ENCODE data around the gene HEXB. TPM values are rescaled to one million over a fixed set of nuclear protein-coding genes. Genes with fewer than 3 reads are reported as not detected.

HEXB gene
- total RNA-seq, 1 experiment from 2014 or later: 79.6 TPM

DNA sequence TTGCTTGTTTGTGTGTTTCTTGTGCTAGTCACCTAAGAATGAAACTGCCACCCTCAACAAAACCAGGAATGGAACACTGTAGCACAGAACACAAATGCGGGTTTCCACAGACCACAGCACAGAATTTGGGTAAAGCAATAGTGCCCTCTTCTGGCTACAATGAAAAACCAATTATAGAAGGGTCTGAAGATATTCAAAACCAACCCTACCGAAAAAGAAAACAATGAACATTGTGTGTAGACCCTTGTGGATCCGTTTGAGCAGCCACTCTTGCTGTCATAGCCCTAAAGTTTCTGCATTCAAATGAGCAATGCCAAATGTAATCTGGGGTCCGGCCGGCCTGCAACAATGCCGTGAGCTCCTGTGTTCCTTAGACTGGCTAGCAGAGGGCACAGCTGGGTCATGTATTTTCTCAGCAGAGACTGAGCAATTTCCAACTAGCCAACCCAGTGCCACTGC, 36.2 kb upstream of the HEXB start:
- DNase-seq: peak; percentile 77
- H3K4me3 ChIP-seq (ENCODE audit: insufficient read depth, low read depth, low read length): no peak overlapping the region

DNA sequence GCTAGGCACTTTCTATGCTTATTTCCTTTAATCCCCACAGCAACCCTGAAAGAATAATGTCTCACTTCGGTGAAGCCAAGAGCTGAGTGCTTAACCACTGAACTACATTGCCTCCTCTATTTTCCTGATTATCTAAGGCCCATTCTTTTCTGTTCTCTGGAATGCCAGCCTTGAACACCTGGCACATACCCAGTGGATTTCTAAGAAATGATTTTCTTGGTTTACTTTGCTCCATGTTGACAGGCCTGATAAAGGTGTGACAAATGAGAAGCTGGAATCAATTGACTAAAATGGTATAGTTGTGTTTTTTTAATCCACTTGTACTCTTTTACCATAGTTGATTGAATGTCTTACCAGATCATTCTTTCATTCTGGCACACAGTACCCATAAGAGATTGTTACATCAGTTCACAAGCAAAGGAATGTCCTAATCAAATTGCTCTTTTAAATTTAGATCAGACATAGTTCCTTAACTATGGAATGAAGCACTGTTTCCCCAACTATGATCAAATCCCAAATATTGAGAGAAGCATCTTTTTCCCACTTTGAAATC, 35.5 kb upstream of the HEXB start:
- H3K27me3 ChIP-seq (ENCODE audit: control insufficient read depth, insufficient read depth, low read length): no peaks in the 10 kb centered on the region
- H3K4me3 ChIP-seq (ENCODE audit: insufficient read depth, low read depth, low read length): no peak overlapping the region
- no peaks in the 10 kb centered on the region for H3K36me3 ChIP-seq (replicated peaks; ENCODE audit: control insufficient read depth, insufficient read depth, low read length)
- DNase-seq: no peak

More for the DNA sequence above, 36.2 kb upstream of the HEXB start:
- Histone ChIP-seq H3K27me3 (ENCODE audit: control insufficient read depth, insufficient read depth, low read length) (peaks cover 2% of the 10 kb centered on the region; the same call in 1 of the 2 replicates), H3K36me3 (replicated peaks; ENCODE audit: control insufficient read depth, insufficient read depth, low read length) (no peaks in the 10 kb centered on the region)

- no peak for DNase-seq
- no peaks in the 10 kb centered on the region for H3K36me3 ChIP-seq (replicated peaks; ENCODE audit: control insufficient read depth, insufficient read depth, low read length)
- H3K4me3 ChIP-seq (ENCODE audit: insufficient read depth, low read depth, low read length): no peak overlapping the region
- no peaks in the 10 kb centered on the region for H3K27me3 ChIP-seq (ENCODE audit: control insufficient read depth, insufficient read depth, low read length)
Measured at GRCh38 chr5:74651710-74652109, 33.3 kb upstream of the HEXB start.

DNA sequence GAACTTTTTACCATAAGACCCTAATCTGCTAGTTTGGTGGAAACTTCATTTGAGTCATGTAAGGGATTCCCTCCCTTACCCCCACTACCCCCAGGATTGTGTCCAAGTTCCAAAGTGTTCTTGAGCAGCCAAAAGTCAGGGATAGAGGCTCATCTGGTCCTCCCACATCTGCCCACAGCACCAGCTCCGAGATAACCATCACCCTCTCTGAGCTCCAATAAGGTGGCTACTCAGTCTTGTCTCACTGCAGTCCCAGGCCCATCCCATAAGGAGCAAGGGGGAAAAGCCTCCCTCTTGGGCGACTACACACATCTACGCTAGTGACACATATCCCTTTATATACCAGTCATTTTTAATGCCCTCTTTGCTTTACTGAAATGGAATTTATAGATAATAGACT, 32.5 kb upstream of the HEXB start:
- DNase-seq: no peak
- H3K36me3 ChIP-seq (replicated peaks; ENCODE audit: control insufficient read depth, insufficient read depth, low read length): no peaks in the 10 kb centered on the region
- no peak overlapping the region for H3K4me3 ChIP-seq (ENCODE audit: insufficient read depth, low read depth, low read length)
- H3K27me3 ChIP-seq (ENCODE audit: control insufficient read depth, insufficient read depth, low read length): no peaks in the 10 kb centered on the region

- no peaks in the 10 kb centered on the region for H3K27me3 ChIP-seq (ENCODE audit: control insufficient read depth, insufficient read depth, low read length)
- H3K36me3 ChIP-seq (replicated peaks; ENCODE audit: control insufficient read depth, insufficient read depth, low read length): no peaks in the 10 kb centered on the region
- DNase-seq: no peak
- no peak overlapping the region for H3K4me3 ChIP-seq (ENCODE audit: insufficient read depth, low read depth, low read length)
Measured at GRCh38 chr5:74653991-74654390, 31.0 kb upstream of the HEXB start.

DNA sequence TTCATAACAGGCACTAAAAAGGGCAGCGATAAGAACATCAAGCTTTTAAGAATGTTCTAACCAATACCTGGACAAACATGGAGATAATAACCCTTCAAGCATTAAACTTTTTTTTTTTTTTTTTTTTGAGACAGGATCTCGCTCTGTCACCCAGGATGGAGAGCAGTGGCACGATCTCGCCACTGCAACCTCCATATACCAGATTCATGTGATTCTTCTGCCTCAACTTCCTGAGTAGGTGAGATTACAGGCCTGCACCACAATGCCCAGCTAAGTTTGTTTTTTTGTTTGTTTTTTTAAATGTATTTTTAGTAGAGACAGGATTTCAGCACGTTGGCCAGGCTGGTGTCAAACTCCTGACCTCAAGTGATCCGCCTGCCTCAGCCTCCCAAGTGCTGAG, 29.8 kb upstream of the HEXB start:
- Histone ChIP-seq H3K36me3 (replicated peaks; ENCODE audit: control insufficient read depth, insufficient read depth, low read length) (no peaks in the 10 kb centered on the region), H3K4me3 (ENCODE audit: insufficient read depth, low read depth, low read length) (no peak overlapping the region), H3K27me3 (ENCODE audit: control insufficient read depth, insufficient read depth, low read length) (no peaks in the 10 kb centered on the region)
- DNase-seq: no peak

GRCh38 chr5:74655716-74656115, 29.3 kb upstream of the HEXB start:
- Histone ChIP-seq H3K4me3 (ENCODE audit: insufficient read depth, low read depth, low read length) (no peak overlapping the region), H3K27me3 (ENCODE audit: control insufficient read depth, insufficient read depth, low read length) (no peaks in the 10 kb centered on the region), H3K36me3 (replicated peaks; ENCODE audit: control insufficient read depth, insufficient read depth, low read length) (no peaks in the 10 kb centered on the region)
- no peak for DNase-seq

DNA sequence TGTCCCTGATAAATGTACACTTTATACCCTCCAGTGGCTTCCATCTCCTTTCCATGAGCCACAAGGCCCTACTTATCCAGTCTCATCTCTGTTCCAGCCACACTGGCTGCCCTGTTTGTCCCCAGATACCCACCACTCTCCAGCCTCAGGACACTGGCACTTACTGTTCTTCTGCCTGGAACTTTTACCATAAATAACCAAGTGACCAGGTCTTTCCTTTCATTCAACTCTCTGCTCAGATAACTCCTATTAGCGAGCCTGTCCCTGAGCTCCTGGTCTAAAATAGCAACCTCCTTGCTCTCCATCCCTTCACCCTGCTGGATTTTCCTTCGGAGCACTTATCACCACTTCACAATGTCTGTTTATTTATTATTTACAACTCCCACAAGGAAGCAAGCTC, 27.9 kb upstream of the HEXB start:
- Histone ChIP-seq H3K4me3 (ENCODE audit: insufficient read depth, low read depth, low read length) (no peak overlapping the region), H3K27me3 (ENCODE audit: control insufficient read depth, insufficient read depth, low read length) (no peaks in the 10 kb centered on the region), H3K36me3 (replicated peaks; ENCODE audit: control insufficient read depth, insufficient read depth, low read length) (no peaks in the 10 kb centered on the region)
- DNase-seq: no peak

DNA sequence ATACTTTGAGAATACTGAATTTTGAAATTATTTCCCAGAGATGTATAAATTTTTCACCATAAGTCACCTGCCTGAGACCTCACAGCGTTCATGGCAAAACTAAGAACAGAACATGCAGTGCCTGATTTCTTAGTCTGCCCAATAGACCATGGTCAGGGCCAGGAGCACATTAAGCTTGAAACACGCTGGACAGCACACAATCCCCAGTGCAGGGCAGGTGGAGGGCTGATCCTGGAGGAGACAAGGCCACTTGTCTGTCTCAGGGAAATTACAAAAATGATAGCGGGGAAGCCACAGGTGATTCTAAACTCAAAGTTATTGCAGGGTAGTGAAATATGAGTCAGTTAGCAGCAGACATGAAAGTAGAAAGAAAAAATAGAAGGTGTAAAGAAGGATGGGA, 25.9 kb upstream of the HEXB start:
- no peak for DNase-seq
- Histone ChIP-seq H3K4me3 (ENCODE audit: insufficient read depth, low read depth, low read length) (no peak overlapping the region), H3K36me3 (replicated peaks; ENCODE audit: control insufficient read depth, insufficient read depth, low read length) (no peaks in the 10 kb centered on the region), H3K27me3 (ENCODE audit: control insufficient read depth, insufficient read depth, low read length) (no peaks in the 10 kb centered on the region)

DNA sequence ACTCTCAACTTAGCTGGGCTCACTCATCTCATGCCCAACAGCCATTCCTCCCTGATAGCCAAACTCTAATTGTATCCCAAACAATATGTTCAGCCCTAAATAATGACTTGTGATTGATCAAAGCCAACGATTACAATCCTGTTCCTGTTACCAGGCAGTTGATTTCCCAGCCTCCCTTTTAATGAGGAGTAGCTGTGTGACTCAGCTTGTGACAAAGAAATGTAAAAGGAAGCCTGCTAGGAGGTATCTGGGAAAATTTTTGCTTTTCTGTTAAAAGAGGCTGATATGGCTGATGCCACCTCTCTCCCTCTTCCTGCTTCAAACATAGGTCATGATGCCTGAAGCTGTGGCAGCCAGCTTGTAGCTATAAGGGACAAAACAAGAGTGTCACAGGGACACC, 24.9 kb upstream of the HEXB start:
- H3K27me3 ChIP-seq (ENCODE audit: control insufficient read depth, insufficient read depth, low read length): no peaks in the 10 kb centered on the region
- H3K4me3 ChIP-seq (ENCODE audit: insufficient read depth, low read depth, low read length): no peak overlapping the region
- no peaks in the 10 kb centered on the region for H3K36me3 ChIP-seq (replicated peaks; ENCODE audit: control insufficient read depth, insufficient read depth, low read length)
- no peak for DNase-seq

GRCh38 chr5:74660873-74661272, 24.2 kb upstream of the HEXB start:
- Histone ChIP-seq H3K27me3 (ENCODE audit: control insufficient read depth, insufficient read depth, low read length) (no peaks in the 10 kb centered on the region), H3K36me3 (replicated peaks; ENCODE audit: control insufficient read depth, insufficient read depth, low read length) (no peaks in the 10 kb centered on the region), H3K4me3 (ENCODE audit: insufficient read depth, low read depth, low read length) (no peak overlapping the region)
- no peak for DNase-seq

GRCh38 chr5:74664551-74664950, 20.5 kb upstream of the HEXB start:
- H3K4me3 ChIP-seq (ENCODE audit: insufficient read depth, low read depth, low read length): no peak overlapping the region
- H3K36me3 ChIP-seq (replicated peaks; ENCODE audit: control insufficient read depth, insufficient read depth, low read length): no peaks in the 10 kb centered on the region
- H3K27me3 ChIP-seq (ENCODE audit: control insufficient read depth, insufficient read depth, low read length): no peaks in the 10 kb centered on the region
- DNase-seq: no peak

DNA sequence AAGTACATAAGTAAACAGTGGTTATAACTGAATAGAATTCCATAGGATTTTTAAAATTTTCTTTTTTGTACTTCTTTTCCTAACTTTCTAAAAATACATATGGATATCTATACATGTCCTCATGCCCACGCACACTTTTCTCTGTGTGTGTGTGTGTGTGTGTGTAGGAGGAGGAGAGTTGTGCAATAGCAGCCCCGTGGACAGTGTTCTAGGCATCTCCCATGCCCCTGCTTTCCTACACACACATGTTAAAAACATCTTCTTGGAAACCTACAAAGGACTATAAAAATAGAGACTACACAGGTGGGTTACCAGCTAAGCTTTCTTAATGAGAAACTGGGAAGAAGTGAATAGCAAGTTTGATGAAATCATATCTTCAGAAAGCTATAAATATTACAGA, 19.8 kb upstream of the HEXB start:
- Histone ChIP-seq H3K27me3 (ENCODE audit: control insufficient read depth, insufficient read depth, low read length) (no peaks in the 10 kb centered on the region), H3K4me3 (ENCODE audit: insufficient read depth, low read depth, low read length) (no peak overlapping the region), H3K36me3 (replicated peaks; ENCODE audit: control insufficient read depth, insufficient read depth, low read length) (no peaks in the 10 kb centered on the region)
- no peak for DNase-seq

GRCh38 chr5:74665816-74666215, 19.2 kb upstream of the HEXB start:
- no peak for DNase-seq
- H3K4me3 ChIP-seq (ENCODE audit: insufficient read depth, low read depth, low read length): no peak overlapping the region
- no peaks in the 10 kb centered on the region for H3K27me3 ChIP-seq (ENCODE audit: control insufficient read depth, insufficient read depth, low read length)
- H3K36me3 ChIP-seq (replicated peaks; ENCODE audit: control insufficient read depth, insufficient read depth, low read length): no peaks in the 10 kb centered on the region

DNA sequence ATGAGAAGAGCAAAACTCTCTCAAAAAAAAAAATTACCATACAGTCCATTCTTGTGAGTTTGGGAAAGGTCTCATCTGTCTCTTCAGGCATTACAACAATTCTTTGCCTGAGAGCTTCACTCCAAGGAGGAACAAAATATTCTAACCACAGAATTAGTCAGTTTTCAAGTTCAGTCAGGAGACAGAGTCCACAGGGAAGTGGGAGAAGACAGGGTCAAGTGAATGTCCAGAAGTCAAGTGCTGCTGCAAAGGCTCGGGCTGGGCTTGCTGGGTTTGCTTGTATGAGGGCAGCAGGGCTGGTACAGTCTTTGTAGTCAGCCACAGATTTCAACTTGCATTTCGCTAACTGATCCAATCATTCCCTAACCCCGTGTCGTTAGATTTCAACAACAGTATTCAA, 17.6 kb upstream of the HEXB start:
- DNase-seq: no peak
- H3K36me3 ChIP-seq (replicated peaks; ENCODE audit: control insufficient read depth, insufficient read depth, low read length): no peaks in the 10 kb centered on the region
- H3K27me3 ChIP-seq (ENCODE audit: control insufficient read depth, insufficient read depth, low read length): no peaks in the 10 kb centered on the region
- no peak overlapping the region for H3K4me3 ChIP-seq (ENCODE audit: insufficient read depth, low read depth, low read length)

DNA sequence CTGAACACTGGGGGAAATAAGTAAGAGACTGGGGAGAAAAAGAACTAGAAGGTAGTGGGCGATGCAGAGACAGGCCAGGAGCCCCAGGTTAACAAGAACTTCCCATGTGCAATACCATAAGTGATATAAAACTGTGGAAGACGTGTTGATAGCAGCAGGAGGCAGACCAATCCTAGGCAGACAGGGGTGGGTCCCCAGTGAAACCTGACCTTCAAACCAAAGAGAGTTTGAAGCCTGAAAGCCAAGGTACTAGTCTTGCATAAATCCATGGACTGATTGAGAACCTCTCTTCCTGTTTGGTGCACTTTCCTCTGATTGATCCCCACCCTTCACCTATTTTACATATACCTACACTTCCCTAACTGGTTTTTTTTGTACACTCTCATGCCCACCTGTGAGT, 15.2 kb upstream of the HEXB start:
- Histone ChIP-seq H3K4me3 (ENCODE audit: insufficient read depth, low read depth, low read length) (no peak overlapping the region), H3K27me3 (ENCODE audit: control insufficient read depth, insufficient read depth, low read length) (no peaks in the 10 kb centered on the region), H3K36me3 (replicated peaks; ENCODE audit: control insufficient read depth, insufficient read depth, low read length) (no peaks in the 10 kb centered on the region)
- no peak for DNase-seq
